Esophagus muscularis mucosa (tissue), 4 donors: ENCODE measurements around the gene VAMP5. TPM values are rescaled to one million over a fixed set of nuclear protein-coding genes. Genes with fewer than 3 reads are reported as not detected.

Experiments
- DNase-seq: peaks from one replicate; pipeline ENCODE4 v3.0.0-alpha.2; 2017; ENCODE audit errors: extremely low spot score
- H3K27ac ChIP-seq, 4 donors: fragments of 200-600 bp; sonication (generic); replicated peaks in 1 of 4; 1 replicate in 3 of 4; 2 replicates in 1 of 4; pipeline ENCODE4 v1.5.1; 2016 to 2019; ENCODE audit warnings: mild to moderate bottlenecking in 1 of 4
- H3K27me3 ChIP-seq, 4 donors: fragments of 200-600 bp; sonication (generic); one replicate each; pipeline versions ENCODE4 v1.5.1 to v1.6.0; 2016 to 2019
- H3K36me3 ChIP-seq, 4 donors: fragments of 200-600 bp; sonication (generic); one replicate each; pipeline ENCODE4 v1.5.1; 2016 to 2019
- H3K4me1 ChIP-seq, 4 donors: fragments of 200-600 bp; sonication (generic); one replicate each; pipeline ENCODE4 v1.5.1; 2016 to 2019
- H3K4me3 ChIP-seq, 4 donors: fragments of 200-600 bp; sonication (generic); 1 replicate in 2 of 4; 2 replicates in 2 of 4; pipeline ENCODE4 v1.5.1; 2016 to 2019; ENCODE audit warnings: mild to moderate bottlenecking in 4 of 4, moderate library complexity in 1 of 4
- H3K9me3 ChIP-seq, 4 donors: fragments of 200-600 bp; sonication (generic); 1 replicate in 3 of 4; 2 replicates in 1 of 4; pipeline ENCODE4 v1.5.1; 2016 to 2019
- CTCF ChIP-seq, 3 experiments: fragments of 200-600 bp in 2 of 3; fragments of 450-650 bp in 1 of 3; sonication (generic) in 2 of 3; IDR thresholded peaks; one replicate each; pipeline ENCODE4 v1.5.1; 2017 to 2019; ENCODE audit warnings: antibody characterized with exemption in 3 of 3, mild to moderate bottlenecking in 2 of 3, moderate library complexity in 1 of 3
- EP300 ChIP-seq: sonication (generic); formaldehyde crosslinking; IDR thresholded peaks from one replicate; pipeline ENCODE4 v1.6.1; 2017; ENCODE audit warnings: antibody characterized with exemption
- POLR2A ChIP-seq: fragments of 450-650 bp; IDR thresholded peaks from one replicate; pipeline ENCODE4 v1.6.1; 2017; ENCODE audit warnings: antibody characterized with exemption, moderate library complexity, mild to moderate bottlenecking, low read depth
- POLR2AphosphoS5 ChIP-seq, 2 donors: sonication (generic); formaldehyde crosslinking; IDR thresholded peaks; one replicate each; pipeline ENCODE4 v1.6.1; 2017; ENCODE audit warnings: antibody characterized with exemption in 2 of 2
- WGBS: methylation state at CpG from one replicate; pipeline ENCODE4 v1.1.5; 2018; 5-methylcytosine and 5-hydroxymethylcytosine counted together
- intact Hi-C: fragments of 100-400 bp; cut with DNase I; formaldehyde crosslinking; loops from one replicate; pipeline ENCODE4 v1.15.1; 2023
- total RNA-seq, 4 donors: library from RNA; depleted of rRNA; stranded (reverse); fragments of >200 nt; gene quantifications; one replicate each; pipeline versions ENCODE4 v1.1.0 to v1.2.1, GENCODE V29; 2016

VAMP5 gene
- total RNA-seq, 4 donors from 2014 or later: 35.6 to 50.7 (median 42.0) TPM

- peak overlapping the region in 2 of 4 donors; percentile 4 to 100 for H3K27ac ChIP-seq
- peaks cover 53 to 90% (median 69%) of the 10 kb centered on the region in 4 donors for H3K36me3 ChIP-seq
- H3K4me1 ChIP-seq: peaks cover 20 to 38% (median 31%) of the 10 kb centered on the region in 4 donors
- DNase-seq: no peak
- no peak overlapping the region for H3K4me3 ChIP-seq
- TF ChIP-seq POLR2AphosphoS5 (IDR thresholded peaks at IDR 0.05): no peak
- TF ChIP-seq POLR2A: no peak
- TF ChIP-seq CTCF (IDR thresholded peaks at IDR 0.05): no peak
- TF ChIP-seq EP300: no peak
- H3K9me3 ChIP-seq: no peaks in the 10 kb centered on the region
- 87% methylated on average over 1 of the region's 1 CpG for WGBS
- no peaks in the 10 kb centered on the region for H3K27me3 ChIP-seq
- intact Hi-C loops: loop anchor here (5.0 kb wide), 1 partner anchor 45 kb away; no protein-coding TSS in a partner anchor
Measured at GRCh38 chr2:85547089-85547858, 37.0 kb upstream of the VAMP5 start.

DNA sequence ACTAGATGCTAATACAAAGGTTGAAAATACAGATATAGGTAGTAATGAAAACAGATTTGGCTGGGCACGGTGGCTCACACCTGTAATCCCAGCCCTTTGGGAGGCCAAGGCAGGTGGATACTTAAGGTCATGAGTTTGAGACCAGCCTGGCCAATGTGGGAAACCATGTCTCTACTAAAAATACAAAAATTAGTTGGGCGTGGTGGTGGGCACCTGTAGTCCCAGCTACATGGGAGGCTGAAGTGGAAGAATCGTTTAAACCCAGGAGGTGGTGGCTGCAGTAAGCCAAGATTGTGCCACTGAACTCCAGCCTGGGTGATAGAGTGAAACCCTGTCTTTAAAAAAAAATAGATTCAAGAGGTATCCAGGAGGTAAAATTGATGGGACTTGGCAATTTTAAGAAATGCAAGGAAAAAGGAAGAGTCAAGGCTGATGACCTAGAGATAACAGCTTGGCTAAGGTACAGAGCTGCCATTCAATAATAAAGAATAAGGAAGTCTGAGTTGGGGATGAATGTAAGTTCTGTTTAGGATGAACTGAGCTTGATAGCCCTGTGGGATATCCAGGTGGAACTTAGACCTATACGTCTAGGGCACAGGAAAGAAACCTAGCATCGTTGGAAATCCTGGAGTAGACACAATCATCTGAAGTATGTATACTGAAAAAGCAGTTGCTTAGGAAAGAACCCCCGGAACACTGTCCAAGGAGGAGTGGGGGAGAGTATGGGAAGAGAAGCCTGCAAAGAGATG is 36.2 kb upstream of the VAMP5 start:
- Histone ChIP-seq H3K36me3 (peaks cover 50 to 90% (median 69%) of the 10 kb centered on the region in 4 donors), H3K9me3 (no peaks in the 10 kb centered on the region), H3K4me3 (no peak overlapping the region), H3K4me1 (peaks cover 13 to 31% (median 23%) of the 10 kb centered on the region in 4 donors), H3K27ac (peak overlapping the region in 2 of 4 donors; percentile 29 to 100), H3K27me3 (no peaks in the 10 kb centered on the region)
- intact Hi-C loops: loop anchor here (5.0 kb wide), 1 partner anchor 44 kb away; no protein-coding TSS in a partner anchor
- WGBS: 69% methylated on average over 6 of the region's 6 CpGs
- TF ChIP-seq CTCF (IDR thresholded peaks at IDR 0.05) (no peak), EP300 (no peak), POLR2A (no peak), POLR2AphosphoS5 (IDR thresholded peaks at IDR 0.05) (no peak)
- DNase-seq: no peak

DNA sequence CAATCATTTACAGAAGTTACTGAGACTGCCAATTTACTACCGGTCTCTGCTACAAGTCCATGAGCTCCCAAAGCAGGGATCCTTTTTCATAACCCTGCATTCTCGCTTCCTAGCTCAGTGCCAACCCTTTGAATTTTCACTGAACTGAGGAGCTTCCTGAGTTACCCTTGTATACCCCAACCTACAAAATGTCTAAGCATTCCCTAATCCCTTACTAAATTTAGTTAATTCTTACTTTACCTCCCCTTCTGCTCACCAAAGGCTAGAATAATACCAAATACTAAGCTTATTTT is 35.7 kb upstream of the VAMP5 start:
- WGBS: 53% methylated on average over 2 of the region's 2 CpGs
- no peak for TF ChIP-seq EP300
- TF ChIP-seq POLR2AphosphoS5 (IDR thresholded peaks at IDR 0.05): no peak
- no peak for TF ChIP-seq POLR2A
- TF ChIP-seq CTCF (IDR thresholded peaks at IDR 0.05): no peak
- no peaks in the 10 kb centered on the region for H3K27me3 ChIP-seq

GRCh38 chr2:85549095-85549494 is 35.1 kb upstream of the VAMP5 start:
- Histone ChIP-seq H3K36me3 (peaks cover 46 to 90% (median 70%) of the 10 kb centered on the region in 4 donors), H3K27ac (peak overlapping the region in 1 of 4 donors; percentile 1), H3K9me3 (no peaks in the 10 kb centered on the region), H3K27me3 (no peaks in the 10 kb centered on the region), H3K4me1 (peaks cover 6 to 21% (median 14%) of the 10 kb centered on the region in 4 donors), H3K4me3 (no peak overlapping the region)
- WGBS: 90% methylated on average over 10 of the region's 10 CpGs
- intact Hi-C loops: loop anchor here (5.0 kb wide), 1 partner anchor 43 kb away; no protein-coding TSS in a partner anchor
- no peak for DNase-seq
- no peak for TF ChIP-seq EP300
- TF ChIP-seq POLR2A: no peak
- no peak for TF ChIP-seq CTCF (IDR thresholded peaks at IDR 0.05)
- TF ChIP-seq POLR2AphosphoS5 (IDR thresholded peaks at IDR 0.05): no peak

More for the DNA sequence above, 35.7 kb upstream of the VAMP5 start:
- Histone ChIP-seq H3K27ac (peak overlapping the region in 1 of 4 donors; percentile 45), H3K4me3 (no peak overlapping the region), H3K4me1 (peaks cover 8 to 26% (median 18%) of the 10 kb centered on the region in 4 donors), H3K36me3 (peaks cover 49 to 90% (median 69%) of the 10 kb centered on the region in 4 donors), H3K9me3 (no peaks in the 10 kb centered on the region)
- intact Hi-C loops: loop anchor here (5.0 kb wide), 1 partner anchor 44 kb away; no protein-coding TSS in a partner anchor
- DNase-seq: no peak
